ENCODE data around the gene DRD3. TPM values are rescaled to one million over a fixed set of nuclear protein-coding genes. Genes with fewer than 3 reads are reported as not detected.

The DRD3 gene
- total RNA-seq, 1 donor from 2014 or later: not detected

DNA sequence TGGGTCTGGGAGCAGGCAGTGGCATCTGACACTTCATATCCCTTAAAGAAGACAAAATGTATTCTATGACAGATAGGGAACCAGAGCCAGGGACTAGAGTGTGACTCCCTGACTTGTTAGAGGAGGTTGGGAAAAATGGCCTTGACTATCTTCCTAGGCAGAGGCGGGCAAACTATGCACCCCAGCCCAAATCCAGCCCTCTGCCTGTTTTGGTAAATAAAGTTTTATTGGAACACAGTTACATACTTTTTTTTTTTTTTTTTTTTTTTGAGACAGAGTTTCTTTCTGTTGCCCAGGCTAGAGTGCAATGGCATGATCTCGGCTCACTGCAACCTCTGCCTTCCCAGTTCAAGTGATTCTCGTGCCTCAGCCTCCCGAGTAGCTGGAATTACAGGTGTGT, 75.0 kb downstream of the DRD3 start:
- no peaks in the 10 kb centered on the region for H3K36me3 Mint-ChIP-seq
- TF ChIP-seq EZH2phosphoT487 (IDR thresholded peaks at IDR 0.05): no peak
- TF ChIP-seq EZH2 (IDR thresholded peaks at IDR 0.05): no peak
- TF ChIP-seq, protein P1, sequence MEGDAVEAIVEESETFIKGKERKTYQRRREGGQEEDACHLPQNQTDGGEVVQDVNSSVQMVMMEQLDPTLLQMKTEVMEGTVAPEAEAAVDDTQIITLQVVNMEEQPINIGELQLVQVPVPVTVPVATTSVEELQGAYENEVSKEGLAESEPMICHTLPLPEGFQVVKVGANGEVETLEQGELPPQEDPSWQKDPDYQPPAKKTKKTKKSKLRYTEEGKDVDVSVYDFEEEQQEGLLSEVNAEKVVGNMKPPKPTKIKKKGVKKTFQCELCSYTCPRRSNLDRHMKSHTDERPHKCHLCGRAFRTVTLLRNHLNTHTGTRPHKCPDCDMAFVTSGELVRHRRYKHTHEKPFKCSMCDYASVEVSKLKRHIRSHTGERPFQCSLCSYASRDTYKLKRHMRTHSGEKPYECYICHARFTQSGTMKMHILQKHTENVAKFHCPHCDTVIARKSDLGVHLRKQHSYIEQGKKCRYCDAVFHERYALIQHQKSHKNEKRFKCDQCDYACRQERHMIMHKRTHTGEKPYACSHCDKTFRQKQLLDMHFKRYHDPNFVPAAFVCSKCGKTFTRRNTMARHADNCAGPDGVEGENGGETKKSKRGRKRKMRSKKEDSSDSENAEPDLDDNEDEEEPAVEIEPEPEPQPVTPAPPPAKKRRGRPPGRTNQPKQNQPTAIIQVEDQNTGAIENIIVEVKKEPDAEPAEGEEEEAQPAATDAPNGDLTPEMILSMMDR (IDR thresholded peaks at IDR 0.05): no peak
- H3K27ac Mint-ChIP-seq: no peak overlapping the region
- H3K27me3 ChIP-seq: no peaks in the 10 kb centered on the region
- H3K36me3 ChIP-seq: no peaks in the 10 kb centered on the region
- peaks cover 18% of the 10 kb centered on the region for H3K4me1 Mint-ChIP-seq
- H3K27ac ChIP-seq: no peak overlapping the region
- H3K9me3 Mint-ChIP-seq: no peaks in the 10 kb centered on the region
- peaks cover under 1% of the 10 kb centered on the region for H3F3A ChIP-seq (ENCODE audit: low read depth)
- H3K4me1 ChIP-seq: peaks cover 22% of the 10 kb centered on the region
- H3K4me3 Mint-ChIP-seq: no peak overlapping the region
- H4K20me1 ChIP-seq (ENCODE audit: low read depth): no peaks in the 10 kb centered on the region
- no peaks in the 10 kb centered on the region for H3K9me3 ChIP-seq (ENCODE audit: low read depth)
- no peaks in the 10 kb centered on the region for H3K79me2 ChIP-seq (ENCODE audit: low read depth)
- no peak overlapping the region for H3K4me3 ChIP-seq
- no peak overlapping the region for H3K4me2 ChIP-seq
- H3K9ac ChIP-seq: no peak overlapping the region
- DNase-seq (ENCODE audit: low spot score): no peak
- no peaks in the 10 kb centered on the region for H3K27me3 Mint-ChIP-seq (ENCODE audit: insufficient read depth, low read depth)
- H2AFZ ChIP-seq (replicated peaks): no peak overlapping the region

DNA sequence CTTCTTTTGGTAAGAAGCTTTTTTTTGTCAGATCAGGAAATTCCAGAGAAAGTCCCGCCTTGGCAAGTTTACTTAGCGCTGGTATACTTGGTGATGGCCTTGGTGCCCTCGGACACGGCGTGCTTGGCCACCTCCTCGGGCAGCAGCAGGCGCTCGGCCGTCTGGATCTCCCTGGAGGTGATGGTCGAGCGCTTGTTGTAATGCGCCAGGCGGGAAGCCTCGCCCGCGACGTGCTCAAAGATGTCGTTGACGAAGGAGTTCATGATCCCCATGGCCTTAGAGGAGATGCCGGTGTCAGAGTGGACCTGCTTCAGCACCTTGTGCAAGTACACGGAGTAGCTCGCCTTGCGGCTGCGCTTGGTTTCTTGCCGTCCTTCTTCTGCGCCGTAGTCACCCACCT, 75.7 kb downstream of the DRD3 start:
- Histone ChIP-seq H4K20me1 (ENCODE audit: low read depth) (no peaks in the 10 kb centered on the region), H3F3A (ENCODE audit: low read depth) (no peaks in the 10 kb centered on the region), H3K36me3 (no peaks in the 10 kb centered on the region), H3K4me2 (no peak overlapping the region), H3K9ac (no peak overlapping the region), H2AFZ (replicated peaks) (no peak overlapping the region), H3K4me1 (peaks cover 18% of the 10 kb centered on the region), H3K27me3 (no peaks in the 10 kb centered on the region), H3K4me3 (no peak overlapping the region), H3K27ac (no peak overlapping the region), H3K9me3 (ENCODE audit: low read depth) (no peaks in the 10 kb centered on the region), H3K79me2 (ENCODE audit: low read depth) (no peaks in the 10 kb centered on the region)
- peaks cover 18% of the 10 kb centered on the region for H3K4me1 Mint-ChIP-seq
- no peaks in the 10 kb centered on the region for H3K27me3 Mint-ChIP-seq (ENCODE audit: insufficient read depth, low read depth)
- H3K27ac Mint-ChIP-seq: peak overlapping the region; percentile 53
- H3K36me3 Mint-ChIP-seq: no peaks in the 10 kb centered on the region
- no peaks in the 10 kb centered on the region for H3K9me3 Mint-ChIP-seq
- TF ChIP-seq EZH2 (IDR thresholded peaks at IDR 0.05): no peak
- TF ChIP-seq, protein P1 (IDR thresholded peaks at IDR 0.05): no peak
- no peak for TF ChIP-seq EZH2phosphoT487 (IDR thresholded peaks at IDR 0.05)
- no peak for DNase-seq (ENCODE audit: low spot score)
- H3K4me3 Mint-ChIP-seq: no peak overlapping the region

DNA sequence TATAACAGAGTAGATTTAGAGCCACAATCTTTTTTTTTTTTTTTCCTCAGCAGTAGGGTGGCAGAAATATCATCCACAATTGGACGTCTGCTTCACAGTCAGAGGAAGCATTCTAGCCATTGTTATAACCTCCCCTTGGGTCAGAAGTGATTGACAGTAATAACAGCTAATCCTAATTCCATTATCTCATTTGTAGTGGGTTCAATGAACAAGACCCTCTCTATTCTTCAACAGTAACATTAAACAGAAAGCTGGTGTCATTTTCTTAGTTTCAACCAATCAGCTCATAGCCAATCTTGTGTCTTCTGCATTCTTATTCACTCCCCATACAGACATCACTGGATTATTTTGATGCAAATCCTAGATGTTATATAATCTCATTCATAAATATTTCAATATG, 77.8 kb downstream of the DRD3 start:
- Histone ChIP-seq H3K4me1 (peaks cover 15% of the 10 kb centered on the region), H3K9me3 (ENCODE audit: low read depth) (no peaks in the 10 kb centered on the region), H3K79me2 (ENCODE audit: low read depth) (no peaks in the 10 kb centered on the region), H3K27me3 (no peaks in the 10 kb centered on the region), H3K36me3 (no peaks in the 10 kb centered on the region), H3K27ac (no peak overlapping the region), H3K4me2 (peak overlapping the region; percentile 9), H4K20me1 (ENCODE audit: low read depth) (no peaks in the 10 kb centered on the region), H3K4me3 (no peak overlapping the region), H3K9ac (no peak overlapping the region), H2AFZ (replicated peaks) (no peak overlapping the region), H3F3A (ENCODE audit: low read depth) (no peaks in the 10 kb centered on the region)
- TF ChIP-seq, protein P1 (IDR thresholded peaks at IDR 0.05): no peak
- TF ChIP-seq EZH2phosphoT487 (IDR thresholded peaks at IDR 0.05): no peak
- Mint-ChIP-seq H3K9me3 (peaks cover 4% of the 10 kb centered on the region), H3K4me3 (no peak overlapping the region), H3K27ac (no peak overlapping the region), H3K4me1 (peaks cover 16% of the 10 kb centered on the region), H3K36me3 (no peaks in the 10 kb centered on the region), H3K27me3 (ENCODE audit: insufficient read depth, low read depth) (no peaks in the 10 kb centered on the region)
- DNase-seq (ENCODE audit: low spot score): no peak

Measured in neural progenitor cell (in vitro differentiated cells).